Stimulated activated CD4-positive, alpha-beta T cell treated with anti-CD3 and anti-CD28 coated beads, TNF-alpha, amount 100 ng/mL, for 24 hours (primary cell): ENCODE results near the gene ZFY.

ENCODE experiments used
- DNase-seq, 3 experiments: peaks; one replicate each; pipeline ENCODE4 v3.0.0-alpha.2; 2020; ENCODE audit warnings: low read depth in 3 of 3

ZFY gene

DNA sequence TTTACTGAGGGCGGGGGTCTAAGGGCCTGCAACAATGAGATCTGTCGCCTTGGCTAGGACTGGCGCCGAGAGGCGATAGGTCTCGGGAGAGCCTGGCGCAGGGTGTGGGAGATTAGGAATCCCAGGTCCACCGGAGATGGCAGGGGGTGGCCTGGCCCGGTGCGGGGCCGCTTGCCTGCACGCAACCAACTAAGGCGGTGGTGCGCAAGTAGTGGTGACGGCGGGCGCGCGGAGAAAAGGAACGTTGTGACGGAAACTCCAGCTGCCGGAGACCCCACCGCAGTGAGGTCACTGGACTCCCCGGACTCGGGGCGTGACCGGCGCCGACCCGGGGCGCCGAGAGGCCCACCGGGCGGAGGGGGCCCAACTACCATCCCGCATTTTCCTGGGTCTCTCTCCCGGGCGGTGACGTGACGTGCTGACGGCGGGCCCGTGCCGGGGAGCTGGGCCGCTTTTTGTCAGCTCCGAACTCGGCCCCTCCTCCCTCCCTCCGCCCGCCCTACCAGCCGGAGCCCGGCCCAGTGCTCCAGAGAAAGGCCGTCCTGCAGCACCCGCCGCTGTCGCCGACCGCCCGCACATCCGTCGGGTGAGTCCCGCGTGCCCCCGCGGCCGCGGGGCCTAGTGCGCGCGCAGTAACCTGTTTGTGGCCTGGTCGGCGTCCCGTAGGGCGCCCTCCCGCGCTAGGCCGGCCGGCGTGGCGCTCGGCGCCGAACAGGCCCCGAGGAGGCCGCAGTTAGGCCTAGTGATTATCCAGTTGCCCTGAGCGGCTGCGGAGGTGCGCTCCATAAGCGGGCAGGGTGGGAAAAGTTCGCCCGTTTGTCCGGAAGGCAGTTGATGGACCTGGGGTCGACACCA lies at the start of gene ZFY:
Gene ZFY, plus strand, starts transcription at position 521 of the 855 bp plus-strand sequence. CDS start 18,556 bp downstream, outside the sequence.
- DNase-seq: peak; percentile 28 to 60 (median 36)

DNA sequence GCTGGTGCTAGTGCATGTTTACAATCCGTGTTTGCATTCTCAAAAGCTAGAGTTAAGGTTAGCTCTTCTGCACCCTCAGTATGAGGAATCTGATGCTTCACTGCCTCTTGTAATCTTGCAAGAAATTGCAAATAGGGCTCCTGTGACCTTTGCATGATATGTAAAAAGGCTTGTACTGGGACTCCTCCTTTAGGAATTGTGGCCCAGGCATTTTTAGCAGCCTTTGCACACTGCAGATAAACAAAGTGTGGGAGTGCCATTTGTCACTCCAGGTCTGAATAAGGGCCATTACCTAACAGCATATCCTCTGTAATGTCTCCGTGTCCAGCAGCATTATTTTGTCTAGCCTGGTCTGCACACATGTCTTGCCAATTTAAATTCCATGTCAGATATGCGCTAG lies 49.3 kb upstream of the ZFY start:
- no peak for DNase-seq

DNA sequence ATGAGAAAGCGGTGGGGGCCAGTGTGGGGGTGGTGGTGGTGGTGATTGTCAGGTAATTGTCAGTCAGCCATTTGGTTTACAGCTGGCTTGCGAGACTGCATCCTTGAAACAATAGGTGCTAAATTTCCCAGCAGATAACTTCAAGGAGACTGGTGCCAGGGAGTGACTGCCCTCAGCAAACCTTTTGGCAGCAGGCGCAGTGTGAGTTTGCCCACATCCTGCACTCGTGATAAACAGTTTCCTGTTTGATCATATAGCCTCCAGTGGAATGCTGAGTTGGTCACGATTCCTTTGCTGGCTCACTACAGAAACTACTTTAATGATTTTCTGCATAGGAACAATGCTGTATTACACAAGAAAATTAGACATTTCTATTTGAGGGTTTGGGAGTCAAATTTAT lies 47.8 kb upstream of the ZFY start:
- DNase-seq: peak in 1 of 3 experiments; percentile 15

DNA sequence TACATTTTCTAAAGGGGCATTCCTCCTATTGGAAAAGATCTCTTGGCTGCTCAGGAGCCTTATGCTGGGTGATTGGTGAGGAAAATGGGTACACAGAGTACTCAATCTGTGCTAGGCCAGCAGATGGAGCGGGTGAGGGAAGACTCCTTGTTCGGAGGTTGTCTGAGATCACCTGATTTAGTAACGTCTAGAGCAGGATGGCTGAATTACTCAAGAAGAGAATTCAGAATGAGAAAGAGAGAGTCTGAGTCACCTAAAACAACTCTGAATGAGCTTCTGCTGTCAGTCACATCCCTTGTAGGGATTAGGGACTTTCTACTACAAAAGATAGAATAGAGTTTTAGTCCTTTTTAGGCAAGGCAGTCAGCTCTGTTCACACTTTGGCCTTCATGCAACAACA lies 47.2 kb upstream of the ZFY start:
- DNase-seq: peak in 1 of 3 experiments; percentile 4

DNA sequence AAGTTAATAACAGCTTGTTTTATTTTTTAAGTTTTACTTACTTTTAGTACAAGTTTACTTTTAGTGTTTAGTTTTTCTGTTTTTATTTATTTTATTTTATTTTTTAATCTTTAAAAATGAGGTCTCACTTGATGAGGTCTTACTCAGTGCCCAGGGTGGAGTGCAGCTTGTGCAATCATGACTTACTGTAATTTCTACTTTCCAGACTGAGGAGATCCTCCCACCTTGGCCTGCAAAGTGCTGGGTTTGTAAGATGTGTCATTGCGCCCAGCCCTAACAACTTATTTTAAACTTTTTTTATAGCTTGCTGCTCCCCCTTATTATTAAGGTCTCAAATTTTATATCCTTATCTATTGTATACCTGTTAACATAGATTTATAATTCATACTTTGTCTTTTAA lies 41.7 kb upstream of the ZFY start:
- no peak for DNase-seq

DNA sequence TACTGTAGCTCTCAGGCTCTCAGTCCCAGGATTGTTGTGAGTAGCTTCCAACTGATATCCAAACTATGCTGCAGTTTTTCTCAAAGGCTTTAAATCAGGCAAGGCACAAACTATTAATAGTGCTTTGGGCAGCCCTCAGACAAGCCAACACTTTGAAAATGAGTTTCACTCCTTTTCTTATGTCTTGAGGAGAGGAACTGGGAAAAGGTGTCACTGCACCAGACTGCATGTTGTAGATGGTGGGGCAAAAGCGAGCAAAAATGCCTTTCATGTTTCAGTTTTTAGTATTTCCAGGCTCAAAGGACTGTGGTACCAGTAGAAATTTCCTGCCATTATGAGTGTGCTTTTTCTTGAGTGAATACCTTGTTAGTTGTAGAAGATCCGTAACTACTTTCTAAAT lies 39.1 kb upstream of the ZFY start:
- no peak for DNase-seq

DNA sequence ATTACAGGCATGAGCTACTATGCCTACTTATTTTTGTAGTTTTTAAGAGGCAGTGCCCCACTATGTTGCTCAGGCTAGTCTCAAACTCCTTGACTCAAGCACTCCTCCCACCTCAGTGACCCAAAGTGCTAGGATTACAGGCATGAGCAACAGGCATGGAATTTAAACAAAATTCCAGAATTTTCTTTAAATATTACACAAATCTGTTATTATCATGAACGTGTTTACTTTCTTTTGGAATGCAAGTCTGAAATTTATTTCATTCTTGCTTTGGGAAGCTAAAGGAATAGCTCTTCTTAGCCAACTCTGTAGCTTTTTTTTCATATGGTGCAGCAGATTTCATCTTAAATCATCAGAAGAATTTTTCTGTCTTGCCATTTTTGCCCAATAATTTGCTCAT lies 27.8 kb upstream of the ZFY start:
- no peak for DNase-seq

DNA sequence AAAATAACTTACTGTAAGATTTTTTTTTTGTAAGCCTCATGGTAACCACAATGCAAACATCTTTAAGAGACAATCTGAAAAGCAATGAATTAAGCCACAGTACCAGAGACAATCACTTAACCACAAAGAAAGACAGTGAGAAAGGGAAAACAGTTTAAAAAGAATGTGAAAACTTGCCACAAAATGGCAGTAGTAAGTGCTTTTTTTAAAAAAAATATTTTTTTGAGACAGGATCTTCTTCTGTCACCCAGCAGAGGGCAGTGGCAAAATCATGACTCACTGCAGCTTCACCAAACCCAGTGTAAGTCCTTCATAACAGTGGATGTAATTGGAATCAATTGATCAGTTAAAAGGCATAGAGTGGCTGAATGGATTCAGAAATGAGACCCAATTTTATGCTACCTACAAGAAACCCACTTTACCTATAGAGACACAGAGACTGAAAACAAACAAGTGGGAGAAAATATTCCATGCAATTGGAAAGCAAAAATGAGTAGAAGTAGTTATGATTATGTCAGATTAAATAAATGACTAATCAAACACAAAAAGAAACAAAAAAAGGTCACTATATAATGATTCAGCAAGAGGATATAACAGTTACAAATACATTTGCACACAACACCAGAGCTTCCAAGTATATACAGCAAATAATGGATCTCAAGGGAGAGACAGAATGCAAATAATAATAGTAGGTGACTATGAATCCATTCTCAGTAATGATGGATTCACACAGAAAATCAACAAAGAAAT lies 21.9 kb upstream of the ZFY start:
- DNase-seq: peak in 1 of 3 experiments; percentile 1

DNA sequence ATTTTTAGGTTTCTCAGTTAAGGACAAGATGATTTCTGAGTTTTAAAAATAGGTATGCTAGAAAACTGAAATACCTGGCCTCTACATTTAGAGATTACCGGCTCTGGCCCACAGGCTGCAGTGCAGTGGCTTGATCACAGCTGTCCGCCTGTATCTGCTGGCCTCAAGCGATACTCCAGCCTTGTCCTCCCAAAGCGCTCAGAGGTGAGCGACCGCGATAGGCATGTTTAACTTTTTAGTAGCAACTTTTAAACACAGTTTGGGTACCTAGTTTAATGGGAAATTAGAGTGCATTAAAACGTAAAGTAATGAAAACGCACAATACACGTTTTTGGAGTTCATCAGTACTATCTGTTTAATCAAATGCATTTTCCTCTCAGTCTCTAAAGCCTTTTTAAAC lies 1.1 kb upstream of the ZFY start:
- no peak for DNase-seq

DNA sequence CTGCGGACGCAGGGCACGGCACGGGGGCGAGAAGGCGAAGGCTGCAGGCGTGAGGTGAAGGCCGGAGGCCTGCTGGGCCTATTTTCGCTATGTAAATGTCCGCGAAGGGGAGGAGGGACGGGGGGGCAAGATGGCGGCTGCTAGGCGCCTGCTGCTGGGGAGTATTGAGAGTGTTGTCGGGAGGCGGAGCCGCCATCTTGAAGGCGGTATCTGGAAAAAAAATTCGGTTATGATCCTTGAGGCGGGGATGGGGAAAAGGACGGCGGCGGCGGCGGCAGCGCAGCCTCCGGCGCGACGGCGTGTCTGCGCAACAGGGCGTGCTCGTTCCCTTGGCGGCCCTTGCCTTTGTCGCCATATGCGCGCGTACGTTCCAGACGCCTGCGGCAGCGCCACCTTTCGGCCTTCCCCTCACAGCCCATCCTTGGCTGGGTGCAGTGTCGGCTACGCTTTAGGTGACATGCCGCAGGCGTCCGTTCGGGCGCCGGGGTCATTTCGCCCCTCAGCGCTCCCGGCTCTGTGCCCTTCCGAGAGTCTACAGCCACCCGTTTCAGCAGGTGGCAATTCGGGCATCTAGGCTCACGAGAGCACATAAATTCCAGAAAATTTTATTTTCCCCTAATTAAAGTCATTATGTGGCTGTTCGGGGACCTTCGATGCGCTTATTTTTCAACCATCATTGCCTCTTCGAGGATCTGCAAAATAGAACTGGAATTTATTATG lies 695 bp downstream of the ZFY start:
- DNase-seq: peak; percentile 72 to 82 (median 74)

DNA sequence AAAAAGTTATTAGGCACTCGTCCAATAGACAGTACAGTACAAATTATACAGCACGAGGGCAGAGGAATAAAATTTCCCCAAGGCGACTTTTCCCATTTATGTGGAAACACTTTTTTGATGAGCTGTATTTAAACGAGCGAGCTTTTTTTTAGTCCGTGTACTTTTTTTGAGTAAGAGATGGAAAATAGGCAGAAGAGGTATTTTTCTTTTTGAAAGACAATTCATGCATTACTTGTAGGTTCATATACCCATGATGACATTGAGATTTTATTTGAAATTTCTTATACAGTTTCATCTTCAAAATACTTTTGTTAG lies 1.2 kb downstream of the ZFY start:
- DNase-seq: no peak

DNA sequence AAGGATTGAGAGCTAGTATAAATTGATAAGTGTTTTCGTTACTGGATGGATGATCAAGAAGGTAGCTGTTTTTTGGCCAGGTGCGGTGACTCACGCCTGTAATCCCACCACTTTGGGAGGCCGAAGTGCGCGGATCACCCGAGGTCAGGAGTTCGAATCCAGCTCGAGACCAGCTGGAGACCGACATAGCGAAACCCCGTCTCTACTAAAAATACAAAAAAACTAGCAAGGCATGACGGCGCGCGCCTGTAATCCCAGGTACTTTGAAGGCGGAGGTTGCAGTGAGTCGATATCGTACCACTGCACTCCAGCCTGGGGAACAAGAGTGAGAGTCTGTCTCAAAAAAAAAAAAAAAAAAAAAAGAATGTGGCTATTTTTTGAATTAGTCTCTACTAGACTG lies 2.0 kb downstream of the ZFY start:
- no peak for DNase-seq

DNA sequence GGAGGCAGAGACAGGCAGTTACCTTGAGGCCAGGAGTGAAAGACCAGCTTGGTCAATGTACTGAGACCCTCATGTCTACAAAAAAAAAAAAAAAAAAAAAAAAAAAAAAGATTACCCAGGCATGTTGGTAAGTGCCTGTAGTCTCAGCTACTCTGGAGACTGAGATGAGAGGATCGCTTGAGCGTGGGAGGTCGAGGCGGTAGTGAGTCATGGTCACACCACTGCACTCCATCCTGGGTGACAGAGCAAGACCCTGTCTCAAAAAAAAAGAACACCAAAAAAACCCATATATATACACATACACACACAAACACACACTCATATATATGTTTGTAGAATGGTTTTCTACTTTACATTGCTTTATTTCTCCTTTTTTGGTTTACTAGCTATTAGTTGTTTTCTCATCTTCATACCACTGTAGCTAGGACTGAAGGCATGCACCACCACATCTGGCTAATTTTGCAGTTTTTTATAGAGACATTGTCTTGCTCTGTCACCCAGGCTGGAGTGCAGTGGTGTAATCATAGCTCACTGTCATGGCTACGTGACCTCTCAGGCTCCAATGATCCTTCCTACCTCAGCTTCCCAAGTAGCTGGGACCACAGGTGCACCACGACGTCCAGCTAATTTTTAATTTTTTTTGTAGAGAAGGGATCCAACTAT lies 14.5 kb downstream of the ZFY start:
- DNase-seq: peak in 2 of 3 experiments; percentile 1 to 30

DNA sequence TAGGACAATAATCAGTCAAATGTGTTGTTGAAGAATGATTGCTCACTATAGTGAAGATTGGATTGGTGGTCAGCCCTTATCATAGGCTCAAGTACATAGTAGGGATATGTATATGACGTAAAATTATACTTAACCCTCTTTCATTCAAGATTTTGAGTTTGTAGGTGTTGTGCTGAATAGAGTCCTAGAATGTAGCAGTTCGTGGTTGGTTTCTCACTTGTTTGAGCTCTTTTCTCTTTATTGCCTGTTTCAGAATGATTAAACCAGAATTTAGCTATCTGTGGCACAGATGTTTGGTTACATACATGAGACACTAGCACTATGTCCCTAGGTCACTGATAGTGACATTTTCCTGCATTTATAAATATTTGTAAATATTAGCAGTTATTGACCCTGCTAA lies 15.5 kb downstream of the ZFY start:
- DNase-seq: no peak

DNA sequence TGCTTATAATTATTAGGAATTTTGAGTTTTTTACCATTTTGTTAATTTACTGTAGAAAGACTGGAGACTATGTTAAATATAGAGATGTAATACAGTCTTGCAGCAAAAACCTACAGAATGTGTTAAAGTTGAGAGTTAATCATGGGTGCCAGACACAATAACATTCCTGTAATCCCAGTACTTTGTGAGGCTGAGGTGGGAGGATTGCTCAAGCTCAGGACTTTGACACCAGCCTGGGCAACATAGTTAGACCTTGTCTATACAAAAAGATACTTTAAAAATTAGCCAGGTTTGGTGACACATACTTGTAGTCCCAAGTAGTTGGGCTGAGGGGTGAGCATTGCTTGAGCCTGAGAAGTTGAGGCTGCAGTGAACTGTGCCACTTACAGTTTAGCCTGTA lies 17.7 kb downstream of the ZFY start:
- no peak for DNase-seq

DNA sequence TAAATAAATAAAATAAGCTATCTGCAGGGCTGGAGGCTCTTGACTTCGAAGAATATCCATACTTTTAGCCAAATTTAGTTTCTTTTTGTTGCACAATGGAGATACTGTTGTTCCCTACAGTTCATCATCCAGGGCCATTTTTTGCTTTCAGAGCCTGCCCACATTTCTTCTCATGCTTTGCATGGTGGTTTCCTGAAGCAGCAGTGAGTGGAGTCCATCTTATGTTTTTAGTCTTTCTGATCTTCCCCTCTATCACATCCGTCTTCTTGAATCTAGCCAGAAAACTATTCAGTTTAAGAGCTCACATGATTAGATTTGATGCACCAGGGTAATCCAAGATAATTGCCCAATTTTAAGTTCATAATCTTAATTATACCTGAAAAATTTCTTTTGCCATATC lies 19.6 kb downstream of the ZFY start:
- no peak for DNase-seq

DNA sequence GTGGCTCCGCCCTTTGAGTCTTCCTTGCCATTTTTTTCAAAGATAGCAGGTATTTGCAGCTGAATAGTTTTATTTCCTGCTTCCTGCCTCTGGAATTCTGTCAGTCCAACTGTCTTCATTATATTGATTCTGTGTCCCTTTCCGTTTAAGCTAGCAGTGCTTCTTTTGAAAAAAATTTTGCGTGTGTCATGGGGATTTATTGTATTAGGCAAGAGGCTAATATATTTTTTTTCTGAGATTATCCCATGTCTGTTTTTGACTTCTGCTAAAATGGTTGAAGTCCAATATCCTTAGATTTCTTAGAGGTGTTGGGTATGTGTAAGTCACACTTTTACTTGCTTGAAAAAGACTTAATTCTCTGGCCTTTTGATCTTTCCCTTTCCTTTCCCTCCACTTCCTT lies 20.4 kb downstream of the ZFY start:
- DNase-seq: no peak

DNA sequence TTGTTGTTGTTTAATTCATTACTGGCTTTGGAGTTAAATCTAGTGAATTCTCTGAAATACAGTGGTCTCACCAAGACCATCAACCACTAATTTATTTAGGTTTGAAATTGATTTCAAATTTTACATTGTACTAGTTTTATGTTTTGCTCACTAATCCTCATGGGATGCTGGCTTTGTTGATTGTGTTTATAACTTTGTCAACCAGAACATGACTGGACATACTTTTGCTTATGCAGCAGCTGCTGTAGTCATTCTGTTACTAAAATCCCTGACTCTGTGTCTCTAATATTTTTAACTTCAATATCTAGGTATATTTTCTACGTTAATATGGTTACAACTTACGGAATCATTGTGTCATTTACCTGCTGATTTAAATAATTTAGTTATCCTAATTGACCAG lies 26.9 kb downstream of the ZFY start:
- DNase-seq: no peak

DNA sequence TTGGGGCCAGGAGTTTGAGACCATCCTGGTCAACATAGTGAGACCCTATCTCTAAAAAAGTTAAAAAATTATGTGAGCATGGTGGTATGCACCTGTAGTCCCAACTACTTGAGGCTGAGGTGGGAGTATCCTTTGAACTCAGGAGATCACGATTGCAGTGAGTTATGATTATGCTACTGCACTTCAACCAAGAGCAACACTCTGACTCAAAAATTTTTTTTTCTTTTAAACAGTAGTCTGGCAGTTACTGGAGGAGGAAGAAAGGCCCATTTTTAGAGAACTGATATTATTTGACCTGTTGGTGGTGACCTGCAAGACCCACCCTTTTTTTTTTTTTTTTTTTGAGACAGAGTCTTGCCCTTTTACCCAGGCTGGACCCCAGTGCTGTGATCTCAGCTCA lies 29.6 kb downstream of the ZFY start:
- no peak for DNase-seq

DNA sequence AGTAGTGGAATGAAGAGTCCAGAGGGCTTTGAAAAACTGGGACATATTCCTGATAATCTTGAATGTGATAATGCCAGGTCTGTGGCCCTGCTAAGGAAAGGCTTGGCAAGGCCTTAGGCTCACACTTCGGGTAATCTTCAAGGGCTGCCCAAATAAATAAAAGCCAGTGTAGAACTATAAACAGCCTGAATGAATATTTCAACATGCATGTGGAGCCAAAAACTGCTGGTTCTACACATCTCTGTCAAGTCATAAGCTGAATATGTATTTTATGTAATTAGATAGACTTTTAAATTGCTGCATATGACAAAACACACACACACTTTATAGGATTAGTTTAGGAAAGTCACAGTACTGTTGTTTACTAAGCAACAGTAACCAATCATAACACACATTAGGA lies 30.4 kb downstream of the ZFY start:
- no peak for DNase-seq

DNA sequence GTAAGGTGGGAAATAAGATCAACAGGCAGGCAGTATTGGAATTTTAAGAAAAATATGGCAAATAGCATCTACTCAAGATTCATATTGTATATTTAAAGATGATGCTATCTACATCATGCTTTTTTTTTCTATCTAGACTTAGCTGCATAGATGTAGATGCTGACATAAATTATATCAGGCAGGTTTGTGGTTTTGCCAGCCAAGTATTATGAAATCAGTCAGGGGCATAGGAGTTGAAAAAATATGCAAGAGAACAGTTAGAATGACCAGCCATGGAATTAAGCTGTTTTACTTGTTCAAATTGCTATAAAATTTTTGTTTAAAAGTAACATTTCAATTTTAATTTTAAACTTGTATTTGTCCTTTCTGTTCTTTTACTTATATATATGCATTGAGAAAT lies 34.4 kb downstream of the ZFY start:
- DNase-seq: no peak

DNA sequence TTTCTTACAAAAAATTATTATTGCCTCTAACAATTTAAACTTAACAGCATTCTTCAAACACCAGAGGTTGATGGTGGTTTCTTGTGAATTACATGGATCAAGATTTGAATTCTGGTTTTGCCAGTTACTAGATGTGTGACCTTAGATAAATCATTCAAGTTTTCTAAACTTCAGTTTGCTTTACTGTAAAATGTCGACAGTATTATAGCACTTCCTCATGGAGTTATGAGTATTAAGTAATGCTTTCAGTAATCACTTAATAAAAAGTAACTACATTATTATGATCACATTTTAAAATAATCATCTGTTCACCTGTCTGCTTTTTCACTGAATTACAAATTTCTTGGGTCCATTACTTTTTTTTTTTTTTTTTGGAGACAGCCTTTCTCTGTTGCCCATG lies 37.5 kb downstream of the ZFY start:
- DNase-seq: no peak
